VCaP (cell line): ENCODE measurements around the gene COL19A1.

Source experiments
- H3K27ac ChIP-seq: fragments of 450-650 bp; 2 replicates; pipeline ENCODE4 v1.5.1; 2017
- CTCF ChIP-seq: fragments of 450-650 bp; conservative IDR thresholded peaks from 2 replicates; pipeline ENCODE4 v1.5.1; 2017; ENCODE audit warnings: mild to moderate bottlenecking, moderate library complexity

The COL19A1 gene

DNA sequence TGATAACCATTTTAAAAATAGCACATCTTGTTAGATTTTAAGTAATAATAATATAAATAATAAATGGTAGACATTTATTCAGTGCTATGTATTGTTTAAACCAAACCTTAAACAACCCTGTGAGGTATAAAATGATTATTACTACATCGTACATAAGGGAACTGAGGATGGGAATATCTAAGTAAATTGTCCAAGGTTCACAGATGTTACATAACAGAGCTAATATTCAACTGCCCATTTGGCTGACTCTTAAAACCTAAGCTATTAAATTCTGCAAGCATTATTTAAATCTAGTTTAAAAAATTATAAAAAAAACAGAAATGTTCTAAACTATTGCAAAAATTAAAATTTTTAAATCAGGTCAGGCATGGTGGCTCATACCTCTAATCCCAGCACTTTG is 175.1 kb downstream of the COL19A1 start:
- H3K27ac ChIP-seq = no peak overlapping the region
- no peak for TF ChIP-seq CTCF

GRCh38 chr6:70045413-70045812 is 179.1 kb downstream of the COL19A1 start:
- no peak overlapping the region for H3K27ac ChIP-seq
- TF ChIP-seq CTCF = no peak

- H3K27ac ChIP-seq = no peak overlapping the region
Observed at GRCh38 chr6:70051197-70052124, 185.1 kb downstream of the COL19A1 start.

GRCh38 chr6:70059039-70059719 is 192.8 kb downstream of the COL19A1 start:
- no peak overlapping the region for H3K27ac ChIP-seq
- no peak for TF ChIP-seq CTCF

More at GRCh38 chr6:70051197-70052124, 185.1 kb downstream of the COL19A1 start:
- TF ChIP-seq CTCF = no peak

DNA sequence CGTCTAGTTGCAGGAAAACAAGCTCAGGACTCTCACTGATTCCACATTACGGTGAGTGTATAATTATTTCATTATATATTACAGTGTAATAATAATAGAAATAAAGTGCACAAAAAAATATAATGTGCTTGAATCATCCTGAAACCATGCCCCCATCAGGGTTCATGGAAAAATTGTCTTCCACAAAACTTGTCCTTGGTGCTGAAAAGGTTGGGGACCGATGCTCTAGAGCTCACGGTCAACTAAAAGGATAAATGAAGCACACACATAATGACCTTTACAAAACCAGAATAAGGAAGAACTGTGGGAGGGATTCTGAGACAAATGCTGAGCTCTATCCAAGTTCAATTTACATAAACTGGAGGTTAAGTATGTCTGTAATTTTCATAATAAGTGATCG is 194.3 kb downstream of the COL19A1 start:
- TF ChIP-seq CTCF = no peak
- H3K27ac ChIP-seq = no peak overlapping the region

DNA sequence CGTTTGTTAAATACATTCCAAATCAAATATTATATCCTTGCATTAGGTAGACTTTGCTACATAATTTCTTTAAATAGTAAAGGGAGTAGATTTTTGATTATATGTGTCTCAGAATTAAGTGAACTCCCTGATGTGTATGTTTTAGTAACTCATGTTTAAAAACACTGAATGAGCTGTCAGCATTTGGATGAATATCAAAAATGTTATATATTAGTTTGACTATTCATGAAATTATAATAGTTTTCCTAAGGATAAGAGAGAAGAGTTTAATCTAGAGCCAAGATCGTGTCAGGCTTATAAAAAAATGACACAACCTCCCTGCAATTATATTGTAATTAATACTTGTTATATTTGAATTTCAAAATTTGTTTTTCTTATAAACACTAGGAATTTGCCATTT is 195.2 kb downstream of the COL19A1 start:
- no peak overlapping the region for H3K27ac ChIP-seq
- no peak for TF ChIP-seq CTCF

- no peak overlapping the region for H3K27ac ChIP-seq
- TF ChIP-seq CTCF = no peak
Observed at GRCh38 chr6:70062010-70062409, 195.7 kb downstream of the COL19A1 start.
